Neural progenitor cell (in vitro differentiated cells): Measurements from ENCODE around the gene KMT2C.
"Not testable (repeated sequence)": the region's sequence is repeated elsewhere in the genome, so short reads cannot be mapped to it uniquely, and the experiment has no call there.

Experiments
- EZH2 ChIP-seq: fragments of 200-600 bp; sonication (generic); IDR thresholded peaks from 2 replicates; pipeline ENCODE4 v1.6.1; 2017; ENCODE audit warnings: antibody characterized with exemption, mild to moderate bottlenecking, moderate library complexity
- EZH2phosphoT487 ChIP-seq: fragments of 200-600 bp; sonication (generic); IDR thresholded peaks from 2 replicates; pipeline ENCODE4 v1.6.1; 2017; ENCODE audit warnings: antibody characterized with exemption
- TF ChIP-seq, protein P1 (sequence below): fragments of 200-600 bp; sonication (generic); IDR thresholded peaks from 2 replicates; pipeline ENCODE4 v1.5.1; 2017; ENCODE audit warnings: antibody characterized with exemption, mild to moderate bottlenecking

DNA sequence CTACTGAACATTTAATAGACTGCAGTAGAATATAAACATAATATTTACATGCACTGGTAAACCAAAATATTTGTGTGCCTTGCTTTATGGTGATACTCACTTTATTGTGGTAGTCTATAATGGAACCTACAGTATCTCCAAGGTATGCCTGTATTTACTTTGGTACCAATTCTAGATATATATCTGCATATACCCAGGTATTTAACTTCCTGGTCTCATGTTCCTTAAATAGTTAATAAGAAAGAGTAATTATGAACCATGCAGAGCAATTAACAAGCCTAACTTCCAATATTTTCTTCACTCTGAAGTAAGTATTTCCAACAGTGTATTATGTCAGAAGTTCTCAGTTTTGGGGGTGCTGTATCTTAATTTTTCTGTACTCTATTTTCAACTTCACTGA, 57.3 kb downstream of the KMT2C start:
- TF ChIP-seq, protein P1, sequence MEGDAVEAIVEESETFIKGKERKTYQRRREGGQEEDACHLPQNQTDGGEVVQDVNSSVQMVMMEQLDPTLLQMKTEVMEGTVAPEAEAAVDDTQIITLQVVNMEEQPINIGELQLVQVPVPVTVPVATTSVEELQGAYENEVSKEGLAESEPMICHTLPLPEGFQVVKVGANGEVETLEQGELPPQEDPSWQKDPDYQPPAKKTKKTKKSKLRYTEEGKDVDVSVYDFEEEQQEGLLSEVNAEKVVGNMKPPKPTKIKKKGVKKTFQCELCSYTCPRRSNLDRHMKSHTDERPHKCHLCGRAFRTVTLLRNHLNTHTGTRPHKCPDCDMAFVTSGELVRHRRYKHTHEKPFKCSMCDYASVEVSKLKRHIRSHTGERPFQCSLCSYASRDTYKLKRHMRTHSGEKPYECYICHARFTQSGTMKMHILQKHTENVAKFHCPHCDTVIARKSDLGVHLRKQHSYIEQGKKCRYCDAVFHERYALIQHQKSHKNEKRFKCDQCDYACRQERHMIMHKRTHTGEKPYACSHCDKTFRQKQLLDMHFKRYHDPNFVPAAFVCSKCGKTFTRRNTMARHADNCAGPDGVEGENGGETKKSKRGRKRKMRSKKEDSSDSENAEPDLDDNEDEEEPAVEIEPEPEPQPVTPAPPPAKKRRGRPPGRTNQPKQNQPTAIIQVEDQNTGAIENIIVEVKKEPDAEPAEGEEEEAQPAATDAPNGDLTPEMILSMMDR = not testable (repeated sequence)
- TF ChIP-seq EZH2, EZH2phosphoT487: not testable (repeated sequence)
